Urinary bladder (tissue), 4 donors: ENCODE data around the gene ACSM2A. TPM values are rescaled to one million over a fixed set of nuclear protein-coding genes. Genes with fewer than 3 reads are reported as not detected.
"Not testable (repeated sequence)": the region's sequence is repeated elsewhere in the genome, so short reads cannot be mapped to it uniquely, and the experiment has no call there.

Source experiments
- DNase-seq: peaks from one replicate; pipeline ENCODE4 v3.0.0-alpha.2; 2015; ENCODE audit errors: extremely low spot score
- H3K27ac ChIP-seq: one replicate; pipeline ENCODE4 v1.5.1; 2013; ENCODE audit warnings: low read depth, mild to moderate bottlenecking, moderate library complexity
- H3K36me3 ChIP-seq: one replicate; pipeline ENCODE4 v1.6.1; 2013; ENCODE audit warnings: mild to moderate bottlenecking, moderate library complexity; ENCODE audit not compliant: insufficient read depth
- H3K4me1 ChIP-seq: one replicate; pipeline ENCODE4 v1.6.1; 2013; ENCODE audit warnings: mild to moderate bottlenecking, moderate library complexity; ENCODE audit not compliant: insufficient read depth
- H3K4me3 ChIP-seq: one replicate; pipeline ENCODE4 v1.5.1; 2013; ENCODE audit warnings: low read depth, low read length
- WGBS: extraction: QIAGEN DNeasy Blood & Tissue Kit; methylation state at CpG from one replicate; pipeline ENCODE4 v1.1.7; 2013; 5-methylcytosine and 5-hydroxymethylcytosine counted together
- polyA plus RNA-seq: library from polyadenylated mRNA; stranded (reverse); fragments of 200-250 nt; gene quantifications from one replicate; pipeline ENCODE4 v1.2.3, GENCODE V29; 2013
- total RNA-seq: library from RNA; depleted of rRNA; stranded (reverse); fragments of >200 nt; gene quantifications from one replicate; pipeline ENCODE4 v1.2.3, GENCODE V29; 2014
- donor health status: healthy with polysubstance abuse.
- donor health status: healthy.

The ACSM2A gene
- total and polyA plus RNA-seq, 2 donors, result 0.33 TPM; not detected in 1

DNA sequence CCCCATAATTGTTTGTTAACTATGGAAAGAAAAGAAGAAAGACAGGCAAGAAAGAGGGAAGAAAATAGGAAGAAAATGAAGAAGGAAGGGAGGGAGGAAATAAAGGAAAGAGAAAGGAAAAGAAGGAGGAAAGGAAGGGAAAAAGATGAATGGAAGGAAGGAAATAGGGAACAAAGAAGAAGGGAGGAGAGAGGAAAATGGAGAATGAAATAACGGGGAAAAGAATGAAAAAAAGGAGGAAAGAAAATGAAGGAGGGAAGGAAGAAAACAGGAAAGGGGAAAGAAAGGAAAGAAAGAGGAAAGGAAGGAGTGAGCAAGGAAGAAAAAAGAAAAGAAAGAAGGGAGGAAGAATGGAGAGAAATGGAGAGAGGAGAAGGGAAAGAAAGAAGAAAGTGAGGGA, 20.8 kb upstream of the ACSM2A start:
- H3K27ac ChIP-seq, H3K4me1 ChIP-seq, H3K36me3 ChIP-seq, DNase-seq, H3K4me3 ChIP-seq: not testable (repeated sequence)
- WGBS, result 88% methylated on average over 1 of the region's 1 CpG

- Histone ChIP-seq H3K36me3 (no peaks in the 10 kb centered on the region), H3K4me3 (no peak overlapping the region), H3K27ac (no peak overlapping the region), H3K4me1 (no peaks in the 10 kb centered on the region)
- whole genome bisulfite sequencing, result 82% methylated on average over 11 of the region's 11 CpGs
- DNase-seq, result no peak
Observed at GRCh38 chr16:20430948-20431347, 20.4 kb upstream of the ACSM2A start.

DNA sequence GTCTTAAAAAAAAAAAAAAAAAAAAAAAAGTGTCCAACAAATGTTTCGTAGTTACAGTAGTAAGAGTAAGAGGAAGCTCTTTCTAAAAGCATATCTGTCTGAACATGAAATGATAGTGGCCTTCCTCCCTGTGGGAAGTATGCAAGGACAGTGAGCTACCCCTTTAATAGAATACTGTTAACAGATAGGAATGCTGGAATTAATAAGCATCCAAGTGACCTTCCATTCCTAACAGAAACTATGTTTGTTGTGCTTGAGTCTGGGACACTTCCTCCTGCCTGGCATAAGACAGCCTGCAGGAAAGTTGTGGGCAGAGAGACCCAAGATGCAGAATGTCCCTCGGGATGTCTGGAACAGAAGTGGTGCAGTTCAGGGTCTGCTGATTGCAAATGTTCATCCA, 12.4 kb upstream of the ACSM2A start:
- H3K4me1 ChIP-seq, H3K36me3 ChIP-seq, H3K4me3 ChIP-seq, H3K27ac ChIP-seq, DNase-seq: not testable (repeated sequence)
- 57% methylated on average over 1 of the region's 2 CpGs for WGBS

DNA sequence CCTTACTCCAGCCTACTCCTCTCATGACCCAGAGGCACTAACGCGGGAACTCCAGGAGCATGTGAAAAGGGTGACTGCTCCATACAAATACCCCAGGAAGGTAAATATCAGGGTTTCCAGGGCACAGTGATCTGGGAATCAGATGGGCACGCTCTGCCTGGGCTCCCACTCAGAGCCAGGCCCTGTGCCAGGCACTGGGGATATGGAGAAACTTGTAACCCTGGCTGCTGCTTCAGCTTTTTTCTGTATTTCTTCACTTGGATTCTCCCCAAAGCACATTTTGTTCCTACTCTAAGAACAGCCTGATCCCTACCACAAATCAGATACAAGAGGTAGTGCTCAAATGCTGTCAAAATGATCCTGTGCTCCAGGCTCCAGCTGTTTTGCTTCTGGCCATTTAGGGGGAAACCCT, 11.5 kb upstream of the ACSM2A start:
- DNase-seq, result peak; percentile 40
- H3K4me3 ChIP-seq, H3K4me1 ChIP-seq, H3K27ac ChIP-seq, H3K36me3 ChIP-seq: not testable (repeated sequence)
- 20% methylated on average over 3 of the region's 3 CpGs for WGBS

GRCh38 chr16:20440731-20441130, 10.6 kb upstream of the ACSM2A start:
- not testable (repeated sequence) for DNase-seq, H3K4me3 ChIP-seq, H3K36me3 ChIP-seq, H3K4me1 ChIP-seq, H3K27ac ChIP-seq
- WGBS, result 47% methylated on average over 1 of the region's 1 CpG

GRCh38 chr16:20441191-20441590, 10.1 kb upstream of the ACSM2A start:
- H3K4me1 ChIP-seq, result no peaks in the 10 kb centered on the region
- no peaks in the 10 kb centered on the region for H3K36me3 ChIP-seq
- H3K27ac ChIP-seq, result no peak overlapping the region
- WGBS, result 43% methylated on average over 3 of the region's 3 CpGs
- H3K4me3 ChIP-seq, result no peak overlapping the region
- no peak for DNase-seq

- not testable (repeated sequence) for H3K4me3 ChIP-seq, H3K36me3 ChIP-seq, H3K4me1 ChIP-seq, DNase-seq, H3K27ac ChIP-seq
- WGBS, result 89% methylated on average over 3 of the region's 4 CpGs
Observed at GRCh38 chr16:20441859-20442258, 9.5 kb upstream of the ACSM2A start.

DNA sequence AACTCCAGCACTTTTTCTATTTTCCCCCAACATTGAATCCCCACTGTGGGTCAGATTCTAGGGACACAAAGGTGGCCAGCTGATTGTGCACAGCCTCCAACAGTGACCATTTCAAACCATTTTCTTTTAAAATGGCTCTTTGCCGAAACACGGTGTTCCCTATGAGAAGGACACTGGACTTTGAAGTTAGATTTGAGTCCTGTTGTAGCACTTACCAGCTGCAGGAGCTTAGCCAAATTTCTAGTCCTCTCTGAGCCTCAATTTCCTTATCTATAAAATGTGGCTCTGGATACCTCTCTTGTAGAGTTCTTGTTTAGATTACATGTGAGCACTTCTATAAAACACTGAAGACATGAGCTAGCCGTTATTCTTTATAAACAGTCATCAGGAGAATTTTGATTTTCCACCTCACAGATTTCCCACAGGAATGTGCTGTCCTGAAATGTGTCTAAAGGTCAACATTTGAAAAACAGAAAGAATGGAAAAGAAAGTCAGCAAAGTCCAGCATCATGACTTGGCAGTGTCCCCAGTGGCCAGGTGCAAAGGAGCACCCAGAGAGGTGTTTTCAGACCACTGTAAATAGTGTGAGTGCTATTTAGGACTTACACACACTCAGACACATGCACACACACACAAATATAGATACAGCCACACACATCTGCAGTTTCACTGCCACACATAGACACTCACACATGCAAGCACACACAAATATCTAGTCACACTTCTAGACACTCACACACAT, 4.5 kb upstream of the ACSM2A start:
- H3K36me3 ChIP-seq, H3K4me3 ChIP-seq, H3K4me1 ChIP-seq, H3K27ac ChIP-seq, DNase-seq: not testable (repeated sequence)
- WGBS, result no CpG with 5 or more reads among the region's 3 CpGs

DNA sequence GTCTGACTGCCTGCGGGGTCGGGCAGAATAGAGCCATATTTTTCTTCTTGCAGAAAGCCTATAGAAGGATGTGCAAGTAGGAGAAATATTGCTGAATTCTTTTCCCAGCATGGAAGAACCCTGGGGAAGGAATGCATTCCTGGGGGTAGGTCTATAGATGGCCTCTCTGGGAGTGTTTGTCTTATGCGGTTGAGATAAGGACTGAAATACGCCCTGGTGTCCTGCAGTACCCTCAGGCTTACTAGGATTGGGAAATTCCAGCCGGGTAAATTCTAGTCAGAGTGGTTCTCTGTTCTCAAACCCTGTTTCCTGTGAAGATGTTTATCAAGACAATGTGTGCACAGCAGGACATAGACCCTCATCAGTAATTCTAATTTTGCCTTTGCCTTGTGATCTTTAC, 2.3 kb downstream of the ACSM2A start:
- 78% methylated on average over 5 of the region's 5 CpGs for WGBS
- not testable (repeated sequence) for H3K36me3 ChIP-seq, H3K4me1 ChIP-seq, H3K4me3 ChIP-seq, DNase-seq, H3K27ac ChIP-seq

- not testable (repeated sequence) for H3K4me1 ChIP-seq, H3K36me3 ChIP-seq, H3K27ac ChIP-seq, DNase-seq, H3K4me3 ChIP-seq
- WGBS, result 94% methylated on average over 2 of the region's 2 CpGs
Observed at GRCh38 chr16:20459227-20459626, 7.9 kb downstream of the ACSM2A start.

- not testable (repeated sequence) for H3K27ac ChIP-seq, H3K4me3 ChIP-seq, DNase-seq, H3K4me1 ChIP-seq, H3K36me3 ChIP-seq
- 79% methylated on average over 3 of the region's 4 CpGs for WGBS
Observed at GRCh38 chr16:20460313-20460712, 9.0 kb downstream of the ACSM2A start.

DNA sequence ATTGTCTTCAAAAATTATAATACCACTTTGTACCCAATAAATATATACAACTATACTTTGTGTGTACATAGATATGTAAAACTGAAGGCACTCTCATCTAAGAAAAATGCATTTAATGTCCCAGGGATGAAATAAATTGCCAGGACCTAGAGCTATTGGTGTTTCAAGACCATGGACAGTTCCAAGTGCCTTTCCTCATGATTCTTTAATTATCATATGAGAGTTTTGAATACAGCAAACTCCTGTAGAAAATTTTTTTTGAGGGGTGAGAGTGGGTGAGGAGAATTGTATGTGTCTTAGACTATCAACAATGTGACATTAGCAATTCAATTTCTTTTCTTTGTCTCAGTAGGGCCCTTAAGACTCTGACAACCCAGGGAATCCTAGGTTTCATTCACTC, 17.6 kb downstream of the ACSM2A start:
- DNase-seq, H3K4me1 ChIP-seq: not testable (repeated sequence)

DNA sequence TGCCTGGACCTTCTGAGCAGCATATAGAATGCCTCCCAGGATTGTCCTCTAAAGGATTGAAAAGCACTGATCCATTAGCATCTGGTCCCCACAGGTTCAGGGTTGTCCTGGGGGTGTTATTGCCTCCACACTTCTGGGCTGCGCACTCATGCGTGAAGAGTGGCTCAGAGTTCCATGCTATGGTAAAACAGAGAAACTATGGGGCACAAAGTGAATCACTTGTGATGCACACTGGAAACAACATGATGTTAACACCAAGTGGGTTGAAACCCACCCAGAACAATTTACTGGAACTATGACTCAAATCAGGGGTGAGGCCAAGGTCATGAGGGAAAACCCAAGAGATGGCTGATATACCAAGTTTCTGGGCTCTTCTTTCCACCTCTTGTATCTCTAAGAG, 18.6 kb downstream of the ACSM2A start:
- 95% methylated on average over 2 of the region's 2 CpGs for WGBS
- H3K27ac ChIP-seq, result not testable (repeated sequence)

More for the DNA sequence above, 17.6 kb downstream of the ACSM2A start:
- not testable (repeated sequence) for H3K4me3 ChIP-seq, H3K36me3 ChIP-seq, H3K27ac ChIP-seq

GRCh38 chr16:20470732-20471131, 19.4 kb downstream of the ACSM2A start:
- H3K27ac ChIP-seq, H3K36me3 ChIP-seq, H3K4me1 ChIP-seq, H3K4me3 ChIP-seq, DNase-seq: not testable (repeated sequence)
- 82% methylated on average over 1 of the region's 1 CpG for WGBS

More for the DNA sequence above, 18.6 kb downstream of the ACSM2A start:
- H3K36me3 ChIP-seq, H3K4me3 ChIP-seq, H3K4me1 ChIP-seq, DNase-seq: not testable (repeated sequence)
